IPS-11a (cell line): Measurements from ENCODE around the gene AFM.
"Not testable (repeated sequence)": the region's sequence is repeated elsewhere in the genome, so short reads cannot be mapped to it uniquely, and the experiment has no call there.

Experiments
- H3K4me3 ChIP-seq: one replicate; pipeline ENCODE4 v1.5.1; 2013; ENCODE audit warnings: low read depth, low read length, control low read depth

The AFM gene

GRCh38 chr4:73499996-73500765 lies 18.6 kb downstream of the AFM start:
- no peak overlapping the region for H3K4me3 ChIP-seq

- no peak overlapping the region for H3K4me3 ChIP-seq
These were observed 20.2 kb downstream of the AFM start for GRCh38 chr4:73501664-73502265.

GRCh38 chr4:73505567-73505966 lies 24.0 kb downstream of the AFM start:
- no peak overlapping the region for H3K4me3 ChIP-seq

GRCh38 chr4:73507541-73507940 lies 26.0 kb downstream of the AFM start:
- H3K4me3 ChIP-seq = no peak overlapping the region

- no peak overlapping the region for H3K4me3 ChIP-seq
These were observed 27.1 kb downstream of the AFM start for GRCh38 chr4:73508651-73509050.

- H3K4me3 ChIP-seq = no peak overlapping the region
These were observed 36.8 kb downstream of the AFM start for GRCh38 chr4:73518340-73518739.

GRCh38 chr4:73520821-73521220 lies 39.3 kb downstream of the AFM start:
- H3K4me3 ChIP-seq = no peak overlapping the region

- no peak overlapping the region for H3K4me3 ChIP-seq
These were observed 41.6 kb downstream of the AFM start for GRCh38 chr4:73523126-73523525.

- H3K4me3 ChIP-seq = no peak overlapping the region
These were observed 44.1 kb downstream of the AFM start for GRCh38 chr4:73525611-73526010.

GRCh38 chr4:73527196-73527595 lies 45.7 kb downstream of the AFM start:
- no peak overlapping the region for H3K4me3 ChIP-seq

GRCh38 chr4:73528171-73528570 lies 46.6 kb downstream of the AFM start:
- no peak overlapping the region for H3K4me3 ChIP-seq

GRCh38 chr4:73533515-73534422 lies 52.2 kb downstream of the AFM start:
- no peak overlapping the region for H3K4me3 ChIP-seq

GRCh38 chr4:73538162-73538561 lies 56.6 kb downstream of the AFM start:
- no peak overlapping the region for H3K4me3 ChIP-seq

GRCh38 chr4:73539386-73539785 lies 57.8 kb downstream of the AFM start:
- H3K4me3 ChIP-seq = no peak overlapping the region

- H3K4me3 ChIP-seq = no peak overlapping the region
These were observed 59.3 kb downstream of the AFM start for GRCh38 chr4:73540826-73541225.

GRCh38 chr4:73541251-73541650 lies 59.7 kb downstream of the AFM start:
- H3K4me3 ChIP-seq = no peak overlapping the region

- H3K4me3 ChIP-seq = no peak overlapping the region
These were observed 63.1 kb downstream of the AFM start for GRCh38 chr4:73544620-73545019.

- H3K4me3 ChIP-seq = not testable (repeated sequence)
These were observed 69.3 kb downstream of the AFM start for GRCh38 chr4:73550865-73551264.
